ENCODE measurements around the gene SLCO3A1.

The SLCO3A1 gene

GRCh38 chr15:92128788-92129187 lies 275.3 kb downstream of the SLCO3A1 start:
- no peak for DNase-seq (ENCODE audit: low spot score)

- DNase-seq (ENCODE audit: low spot score), result no peak
These were observed 276.7 kb downstream of the SLCO3A1 start for GRCh38 chr15:92130244-92130643.

- no peak for DNase-seq (ENCODE audit: low spot score)
These were observed 277.4 kb downstream of the SLCO3A1 start for GRCh38 chr15:92130906-92131305.

- DNase-seq (ENCODE audit: low spot score), result no peak
These were observed 279.7 kb downstream of the SLCO3A1 start for GRCh38 chr15:92132982-92133755.

GRCh38 chr15:92140796-92141195 lies 287.3 kb downstream of the SLCO3A1 start:
- no peak for DNase-seq (ENCODE audit: low spot score)

GRCh38 chr15:92141607-92142006 lies 288.1 kb downstream of the SLCO3A1 start:
- no peak for DNase-seq (ENCODE audit: low spot score)

- no peak for DNase-seq (ENCODE audit: low spot score)
These were observed 289.0 kb downstream of the SLCO3A1 start for GRCh38 chr15:92142242-92143232.

- no peak for DNase-seq (ENCODE audit: low spot score)
These were observed 290.3 kb downstream of the SLCO3A1 start for GRCh38 chr15:92143765-92144164.

GRCh38 chr15:92146511-92147150 lies 293.1 kb downstream of the SLCO3A1 start:
- DNase-seq (ENCODE audit: low spot score), result no peak

GRCh38 chr15:92149029-92149428 lies 295.5 kb downstream of the SLCO3A1 start:
- DNase-seq (ENCODE audit: low spot score), result no peak

- no peak for DNase-seq (ENCODE audit: low spot score)
These were observed 296.0 kb downstream of the SLCO3A1 start for GRCh38 chr15:92149465-92149864.

GRCh38 chr15:92151168-92151567 lies 297.7 kb downstream of the SLCO3A1 start:
- no peak for DNase-seq (ENCODE audit: low spot score)

GRCh38 chr15:92151741-92152140 lies 298.2 kb downstream of the SLCO3A1 start:
- DNase-seq (ENCODE audit: low spot score), result no peak

GRCh38 chr15:92152983-92153382 lies 299.5 kb downstream of the SLCO3A1 start:
- DNase-seq (ENCODE audit: low spot score), result no peak

- DNase-seq (ENCODE audit: low spot score), result no peak
These were observed 300.1 kb downstream of the SLCO3A1 start for GRCh38 chr15:92153620-92154019.

GRCh38 chr15:92155934-92156333 lies 302.4 kb downstream of the SLCO3A1 start:
- no peak for DNase-seq (ENCODE audit: low spot score)

GRCh38 chr15:92157666-92158298 lies 304.3 kb downstream of the SLCO3A1 start:
- no peak for DNase-seq (ENCODE audit: low spot score)

GRCh38 chr15:92158426-92158825 lies 304.9 kb downstream of the SLCO3A1 start:
- DNase-seq (ENCODE audit: low spot score), result no peak

- DNase-seq (ENCODE audit: low spot score), result no peak
These were observed 306.0 kb downstream of the SLCO3A1 start for GRCh38 chr15:92159481-92159880.

GRCh38 chr15:92159906-92160841 lies 306.7 kb downstream of the SLCO3A1 start:
- DNase-seq (ENCODE audit: low spot score), result no peak
